HEK293 (cell line): ENCODE measurements around the gene LRRC7.

Experiments
- CTCF ChIA-PET: fragments of 350-600 bp; formaldehyde crosslinking; extraction: SDS; loops from one replicate; lab custom pipeline; 2021; ENCODE audit warnings: antibody characterized with exemption; lab: Yijun Ruan, JAX
- POLR2A ChIA-PET: fragments of 300-600 bp; formaldehyde crosslinking; extraction: SDS; loops from one replicate; lab custom pipeline; 2020; ENCODE audit warnings: antibody characterized with exemption, inconsistent platforms; lab: Yijun Ruan, JAX
- H3K27ac ChIP-seq: fragments of 200-500 bp; sonication (Bioruptor generic); 2 replicates; pipeline ENCODE4 v1.5.1; 2014; ENCODE audit warnings: low read depth, low read length, control low read depth, inconsistent platforms; ENCODE audit errors: extremely low read depth
- H3K36me3 ChIP-seq, 2 experiments: fragments of 200-500 bp in 1 of 2; sonication (Bioruptor generic) in 1 of 2; 1 replicate in 1 of 2; 2 replicates in 1 of 2; pipeline ENCODE4 v1.5.1; 2014 to 2017; ENCODE audit warnings: inconsistent platforms in 2 of 2, low read length in 2 of 2; ENCODE audit not compliant: control insufficient read depth in 2 of 2, insufficient read depth in 1 of 2
- H3K4me1 ChIP-seq: fragments of 200-500 bp; sonication (Bioruptor generic); 2 replicates; pipeline ENCODE4 v1.5.1; 2014; ENCODE audit warnings: mild to moderate bottlenecking, low read length, inconsistent platforms; ENCODE audit not compliant: control insufficient read depth, insufficient read depth
- H3K4me3 ChIP-seq: 2 replicates; pipeline ENCODE4 v1.5.1; 2011; ENCODE audit warnings: low read depth, mild to moderate bottlenecking, control low read depth, low read length, moderate library complexity
- H3K9me3 ChIP-seq: fragments of 200-500 bp; sonication (Bioruptor generic); 2 replicates; pipeline ENCODE4 v1.5.1; 2014; ENCODE audit warnings: low read depth, low read length, inconsistent platforms; ENCODE audit not compliant: control insufficient read depth, insufficient read depth
- AEBP2 ChIP-seq: fragments of 450-650 bp; formaldehyde crosslinking; IDR thresholded peaks from 2 replicates; pipeline ENCODE4 v1.5.1; 2016; ENCODE audit warnings: missing biosample characterization, missing genetic modification characterization, borderline replicate concordance
- EGR2 ChIP-seq: fragments of 450-650 bp; formaldehyde crosslinking; IDR thresholded peaks from 2 replicates; pipeline ENCODE4 v1.5.1; 2016; ENCODE audit warnings: low read depth, missing biosample characterization, missing genetic modification characterization
- GLI2 ChIP-seq: fragments of 450-650 bp; formaldehyde crosslinking; IDR thresholded peaks from 2 replicates; pipeline ENCODE4; 2017; ENCODE audit warnings: missing biosample characterization, missing genetic modification characterization, low read depth, borderline replicate concordance
- KLF17 ChIP-seq: fragments of 450-650 bp; formaldehyde crosslinking; IDR thresholded peaks from 2 replicates; pipeline ENCODE4 v1.5.1; 2016; ENCODE audit warnings: missing biosample characterization, missing genetic modification characterization
- PRDM10 ChIP-seq: fragments of 450-650 bp; formaldehyde crosslinking; IDR thresholded peaks from 2 replicates; pipeline ENCODE4 v1.5.1; 2016; ENCODE audit warnings: missing biosample characterization, missing genetic modification characterization
- SALL2 ChIP-seq: fragments of 450-650 bp; formaldehyde crosslinking; IDR thresholded peaks from 2 replicates; pipeline ENCODE4 v1.5.0; 2017; ENCODE audit warnings: missing biosample characterization, mild to moderate bottlenecking, missing genetic modification characterization, borderline replicate concordance
- YY1 ChIP-seq: fragments of 450-650 bp; formaldehyde crosslinking; IDR thresholded peaks from 2 replicates; pipeline ENCODE4 v1.5.1; 2018; ENCODE audit warnings: missing biosample characterization, missing genetic modification characterization
- ZBTB1 ChIP-seq: fragments of 450-650 bp; formaldehyde crosslinking; IDR thresholded peaks from 2 replicates; pipeline ENCODE4 v1.5.1; 2016; ENCODE audit warnings: missing biosample characterization, missing genetic modification characterization
- ZIC2 ChIP-seq: fragments of 450-650 bp; formaldehyde crosslinking; IDR thresholded peaks from 2 replicates; pipeline ENCODE4 v1.5.1; 2016; ENCODE audit warnings: missing biosample characterization, missing genetic modification characterization
- ZNF112 ChIP-seq: fragments of 450-650 bp; formaldehyde crosslinking; IDR thresholded peaks from 2 replicates; pipeline ENCODE4 v1.5.0; 2017; ENCODE audit warnings: missing biosample characterization, missing genetic modification characterization
- ZNF146 ChIP-seq: fragments of 450-650 bp; formaldehyde crosslinking; IDR thresholded peaks from 2 replicates; pipeline ENCODE4 v1.5.1; 2016; ENCODE audit warnings: missing biosample characterization, missing genetic modification characterization
- ZNF2 ChIP-seq: fragments of 450-650 bp; formaldehyde crosslinking; IDR thresholded peaks from 2 replicates; pipeline ENCODE4 v1.5.1; 2016; ENCODE audit warnings: missing biosample characterization, missing genetic modification characterization
- ZNF24 ChIP-seq: fragments of 450-650 bp; formaldehyde crosslinking; IDR thresholded peaks from 2 replicates; pipeline ENCODE4 v1.5.1; 2016; ENCODE audit warnings: missing biosample characterization, missing genetic modification characterization
- ZNF404 ChIP-seq: fragments of 450-650 bp; formaldehyde crosslinking; IDR thresholded peaks from 2 replicates; pipeline ENCODE4 v1.5.1; 2017; ENCODE audit warnings: missing biosample characterization, missing genetic modification characterization
- ZNF473 ChIP-seq: fragments of 450-650 bp; formaldehyde crosslinking; IDR thresholded peaks from 2 replicates; pipeline ENCODE4 v1.5.1; 2017; ENCODE audit warnings: missing biosample characterization, missing genetic modification characterization
- ZNF529 ChIP-seq: fragments of 450-650 bp; formaldehyde crosslinking; IDR thresholded peaks from 2 replicates; pipeline ENCODE4 v1.5.1; 2017; ENCODE audit warnings: missing genetic modification characterization, missing biosample characterization; ENCODE audit not compliant: insufficient replicate concordance
- ZNF677 ChIP-seq: fragments of 450-650 bp; IDR thresholded peaks from 2 replicates; pipeline ENCODE4 v1.5.0; 2018; ENCODE audit warnings: missing biosample characterization, mild to moderate bottlenecking, missing genetic modification characterization, moderate library complexity
- ZNF704 ChIP-seq: fragments of 450-650 bp; formaldehyde crosslinking; IDR thresholded peaks from 2 replicates; pipeline ENCODE4 v1.5.1; 2016; ENCODE audit warnings: missing biosample characterization, missing genetic modification characterization
- ZNF785 ChIP-seq: fragments of 450-650 bp; formaldehyde crosslinking; IDR thresholded peaks from 2 replicates; pipeline ENCODE4 v1.5.1; 2016; ENCODE audit warnings: missing biosample characterization, missing genetic modification characterization
- ZNF830 ChIP-seq: fragments of 450-650 bp; IDR thresholded peaks from 2 replicates; pipeline ENCODE4 v1.5.0; 2018; ENCODE audit warnings: missing biosample characterization, missing genetic modification characterization, low read depth, mild to moderate bottlenecking, moderate library complexity
- ZSCAN4 ChIP-seq: fragments of 450-650 bp; formaldehyde crosslinking; IDR thresholded peaks from 2 replicates; pipeline ENCODE4 v1.5.1; 2017; ENCODE audit warnings: missing biosample characterization, missing genetic modification characterization
- TF ChIP-seq, protein P1 (sequence below): sonication (generic); formaldehyde crosslinking; IDR thresholded peaks from 2 replicates; pipeline ENCODE4 v1.8.1; 2022; ENCODE audit warnings: mild to moderate bottlenecking, moderate library complexity, missing genetic modification reagents

LRRC7 gene

GRCh38 chr1:69932760-69933159, 365.0 kb downstream of the LRRC7 start (continued):
- no peak for TF ChIP-seq ZSCAN4 (tag by site-specific recombination)

DNA sequence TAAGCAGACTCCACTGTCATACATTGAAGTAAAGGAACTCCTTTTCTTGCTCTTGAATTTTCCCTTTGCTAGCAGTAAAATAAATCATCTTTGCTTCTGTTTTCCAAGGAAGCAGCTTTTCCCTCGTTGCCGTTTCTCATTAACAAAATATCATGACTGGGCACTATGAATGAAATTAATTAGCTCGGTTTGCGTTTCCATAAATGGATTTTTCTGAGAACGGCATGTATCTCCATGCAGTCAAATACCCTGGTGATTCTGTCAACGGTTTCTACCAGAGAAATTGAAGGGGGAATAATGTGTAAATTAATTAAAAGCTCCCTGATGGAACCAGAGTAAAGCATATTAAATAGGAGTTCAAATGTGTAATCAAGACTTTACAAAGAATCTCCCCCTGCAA, 372.5 kb downstream of the LRRC7 start:
- POLR2A ChIA-PET, result no interaction called here
- Histone ChIP-seq H3K27ac (no peak overlapping the region), H3K4me3 (no peak overlapping the region), H3K4me1 (no peaks in the 10 kb centered on the region), H3K9me3 (no peaks in the 10 kb centered on the region), H3K36me3 (no peaks in the 10 kb centered on the region)
- CTCF ChIA-PET, result interaction anchor here (0.7 kb wide), 1 partner anchor 107 kb away, joined by 5 read pairs; no protein-coding TSS in a partner anchor
- TF ChIP-seq ZNF830 (tag by site-specific recombination) (no peak), GLI2 (tag by site-specific recombination) (no peak), ZNF704 (tag by site-specific recombination) (no peak), ZNF112 (tag by site-specific recombination) (no peak)

- Histone ChIP-seq H3K9me3 (no peaks in the 10 kb centered on the region), H3K4me1 (no peaks in the 10 kb centered on the region), H3K27ac (no peak overlapping the region), H3K4me3 (no peak overlapping the region), H3K36me3 (no peaks in the 10 kb centered on the region)
- TF ChIP-seq ZNF473 (tag by site-specific recombination) (no peak), ZNF146 (tag by site-specific recombination) (no peak), ZNF529 (tag by site-specific recombination) (no peak), ZNF677 (no peak), ZNF2 (no peak), ZNF704 (tag by site-specific recombination) (no peak), YY1 (tag by site-specific recombination) (no peak), ZNF785 (tag by site-specific recombination) (no peak), PRDM10 (tag by site-specific recombination) (no peak), KLF17 (tag by site-specific recombination) (no peak), SALL2 (tag by site-specific recombination) (no peak), ZIC2 (tag by site-specific recombination) (no peak), AEBP2 (tag by site-specific recombination) (no peak), ZBTB1 (no peak), ZNF404 (tag by site-specific recombination) (no peak), EGR2 (no peak), ZNF24 (tag by site-specific recombination) (no peak)
- TF ChIP-seq, protein P1, sequence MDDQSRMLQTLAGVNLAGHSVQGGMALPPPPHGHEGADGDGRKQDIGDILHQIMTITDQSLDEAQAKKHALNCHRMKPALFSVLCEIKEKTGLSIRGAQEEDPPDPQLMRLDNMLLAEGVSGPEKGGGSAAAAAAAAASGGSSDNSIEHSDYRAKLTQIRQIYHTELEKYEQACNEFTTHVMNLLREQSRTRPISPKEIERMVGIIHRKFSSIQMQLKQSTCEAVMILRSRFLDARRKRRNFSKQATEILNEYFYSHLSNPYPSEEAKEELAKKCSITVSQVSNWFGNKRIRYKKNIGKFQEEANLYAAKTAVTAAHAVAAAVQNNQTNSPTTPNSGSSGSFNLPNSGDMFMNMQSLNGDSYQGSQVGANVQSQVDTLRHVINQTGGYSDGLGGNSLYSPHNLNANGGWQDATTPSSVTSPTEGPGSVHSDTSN (CRISPR knock-in tag), result no peak
- ChIA-PET CTCF (no interaction called here), POLR2A (no interaction called here)
Observed at GRCh38 chr1:69940816-69941215, 373.1 kb downstream of the LRRC7 start.
